MM.1S (cell line): ENCODE data around the gene KCNG4.

Experiments
- DNase-seq: peaks from one replicate; pipeline ENCODE4 v3.0.0-alpha.2; 2015
- H2AFZ ChIP-seq: fragments of 300-600 bp; sonication (generic); 2 replicates; pipeline ENCODE4 v1.6.0; 2016; ENCODE audit warnings: antibody characterized with exemption, low read length
- H3F3A ChIP-seq: fragments of 300-600 bp; sonication (generic); 2 replicates; pipeline ENCODE4 v1.6.1; 2016; ENCODE audit warnings: mild to moderate bottlenecking, antibody characterized with exemption, low read length, moderate library complexity, mixed read lengths; ENCODE audit not compliant: insufficient read depth
- H3K27ac ChIP-seq: fragments of 300-600 bp; sonication (generic); 2 replicates; pipeline ENCODE4 v1.5.1; 2016; ENCODE audit warnings: mild to moderate bottlenecking, low read length
- H3K27me3 ChIP-seq: fragments of 300-600 bp; sonication (generic); replicated peaks from 2 replicates; pipeline ENCODE4 v1.6.0; 2016; ENCODE audit warnings: low read length; ENCODE audit not compliant: insufficient read depth
- H3K36me3 ChIP-seq: fragments of 300-600 bp; sonication (generic); replicated peaks from 2 replicates; pipeline ENCODE4 v1.6.1; 2016; ENCODE audit warnings: mild to moderate bottlenecking, low read length, mixed read lengths; ENCODE audit not compliant: insufficient read depth
- H3K4me1 ChIP-seq: fragments of 300-600 bp; sonication (generic); 2 replicates; pipeline ENCODE4 v1.6.1; 2016; ENCODE audit warnings: low read length, mixed read lengths
- H3K4me2 ChIP-seq: fragments of 300-600 bp; sonication (generic); 2 replicates; pipeline ENCODE4 v1.6.0; 2016; ENCODE audit warnings: low read depth, low read length
- H3K4me3 ChIP-seq: fragments of 300-600 bp; sonication (generic); 2 replicates; pipeline ENCODE4 v1.5.1; 2016; ENCODE audit warnings: low read length, mixed read lengths
- H3K79me2 ChIP-seq: fragments of 300-600 bp; sonication (generic); 2 replicates; pipeline ENCODE4 v1.6.1; 2016; ENCODE audit warnings: mixed run types, low read length, mixed read lengths
- H3K9ac ChIP-seq: fragments of 300-600 bp; sonication (generic); 2 replicates; pipeline ENCODE4 v1.6.1; 2016; ENCODE audit warnings: low read length, mixed read lengths
- H3K9me2 ChIP-seq: fragments of 300-600 bp; sonication (generic); replicated peaks from 2 replicates; pipeline ENCODE4 v1.6.1; 2016; ENCODE audit warnings: mild to moderate bottlenecking, low read length, mixed read lengths; ENCODE audit not compliant: insufficient read depth
- H3K9me3 ChIP-seq: fragments of 300-600 bp; sonication (generic); replicated peaks from 2 replicates; pipeline ENCODE4 v1.6.1; 2016; ENCODE audit warnings: mild to moderate bottlenecking, low read length, mixed read lengths; ENCODE audit not compliant: insufficient read depth
- H4K20me1 ChIP-seq: fragments of 300-600 bp; sonication (generic); 2 replicates; pipeline ENCODE4 v1.6.1; 2016; ENCODE audit warnings: mild to moderate bottlenecking, low read length, moderate library complexity, mixed read lengths; ENCODE audit not compliant: insufficient read depth
- CTCF ChIP-seq: fragments of 300-600 bp; sonication (generic); IDR thresholded peaks from 2 replicates; pipeline ENCODE4 v1.5.1; 2016; ENCODE audit warnings: antibody characterized with exemption, low read length, mixed read lengths
- EZH2 ChIP-seq: fragments of 300-600 bp; sonication (generic); optimal IDR thresholded peaks from 2 replicates; pipeline ENCODE3; 2017; ENCODE audit warnings: low read depth, mild to moderate bottlenecking, antibody characterized with exemption, low read length, mixed read lengths
- EZH2phosphoT487 ChIP-seq: fragments of 300-600 bp; sonication (generic); IDR thresholded peaks from 2 replicates; pipeline ENCODE4 v1.6.1; 2018; ENCODE audit warnings: antibody characterized with exemption, low read length

KCNG4 gene

GRCh38 chr16:84209989-84210388, 29.8 kb downstream of the KCNG4 start:
- Histone ChIP-seq H3K9me3 (no peaks in the 10 kb centered on the region), H3K4me3 (no peak overlapping the region), H3K27me3 (peaks cover 11% of the 10 kb centered on the region; the same call in 1 of the 2 replicates), H3K9me2 (no peaks in the 10 kb centered on the region), H3K36me3 (no peaks in the 10 kb centered on the region), H3K79me2 (no peaks in the 10 kb centered on the region), H2AFZ (no peak overlapping the region), H3K9ac (no peak overlapping the region), H3F3A (no peaks in the 10 kb centered on the region), H3K27ac (no peak overlapping the region), H3K4me1 (no peaks in the 10 kb centered on the region), H4K20me1 (no peaks in the 10 kb centered on the region), H3K4me2 (no peak overlapping the region)
- TF ChIP-seq CTCF (no peak), EZH2phosphoT487 (no peak)
- DNase-seq: no peak

- H2AFZ ChIP-seq: no peak overlapping the region
- H3F3A ChIP-seq: no peaks in the 10 kb centered on the region
- H4K20me1 ChIP-seq: no peaks in the 10 kb centered on the region
- no peaks in the 10 kb centered on the region for H3K9me2 ChIP-seq
- H3K27ac ChIP-seq: no peak overlapping the region
- H3K79me2 ChIP-seq: no peaks in the 10 kb centered on the region
- no peaks in the 10 kb centered on the region for H3K36me3 ChIP-seq
- DNase-seq: no peak
- no peak overlapping the region for H3K9ac ChIP-seq
- TF ChIP-seq EZH2 (no peak), EZH2phosphoT487 (no peak), CTCF (no peak)
- H3K4me1 ChIP-seq: no peaks in the 10 kb centered on the region
- H3K4me3 ChIP-seq: no peak overlapping the region
- H3K9me3 ChIP-seq: no peaks in the 10 kb centered on the region
- H3K27me3 ChIP-seq: peaks cover 11% of the 10 kb centered on the region; the same call in 1 of the 2 replicates
- no peak overlapping the region for H3K4me2 ChIP-seq
Measured at GRCh38 chr16:84207879-84208278, 31.9 kb downstream of the KCNG4 start.

GRCh38 chr16:84207251-84207650, 32.6 kb downstream of the KCNG4 start:
- H3F3A ChIP-seq: no peaks in the 10 kb centered on the region
- H3K9ac ChIP-seq: no peak overlapping the region
- peaks cover 17% of the 10 kb centered on the region for H3K27me3 ChIP-seq
- no peak for DNase-seq
- no peak overlapping the region for H3K4me2 ChIP-seq
- H3K36me3 ChIP-seq: no peaks in the 10 kb centered on the region
- H4K20me1 ChIP-seq: no peaks in the 10 kb centered on the region
- H3K9me3 ChIP-seq: no peaks in the 10 kb centered on the region
- no peak overlapping the region for H3K27ac ChIP-seq
- TF ChIP-seq CTCF (no peak), EZH2phosphoT487 (no peak), EZH2 (no peak)
- H3K9me2 ChIP-seq: no peaks in the 10 kb centered on the region
- no peak overlapping the region for H2AFZ ChIP-seq
- no peaks in the 10 kb centered on the region for H3K79me2 ChIP-seq
- H3K4me3 ChIP-seq: no peak overlapping the region
- H3K4me1 ChIP-seq: no peaks in the 10 kb centered on the region
